CD4-positive, alpha-beta T cell treated with Interleukin-15 for 4 hours (primary cell): ENCODE results near the gene CD79B.

Experiments
- DNase-seq: peaks from one replicate; pipeline ENCODE4 v3.0.0-alpha.2; 2020; ENCODE audit warnings: low spot score

CD79B gene

GRCh38 chr17:63931981-63932561, at the start of gene CD79B:
Gene CD79B, minus strand, starts transcription at chr17:63932331. Its CDS starts 70 bp downstream, at chr17:63932261.
- DNase-seq = peak; percentile 24

GRCh38 chr17:63978272-63979200, 46.4 kb upstream of the CD79B start:
- no peak for DNase-seq

- no peak for DNase-seq
Observed at GRCh38 chr17:63976702-63977101, 44.6 kb upstream of the CD79B start.

GRCh38 chr17:63975541-63976092, 43.5 kb upstream of the CD79B start:
- DNase-seq = no peak

GRCh38 chr17:63974594-63975192, 42.6 kb upstream of the CD79B start:
- no peak for DNase-seq

- DNase-seq = no peak
Observed at GRCh38 chr17:63973930-63974593, 41.9 kb upstream of the CD79B start.

- no peak for DNase-seq
Observed at GRCh38 chr17:63973247-63973646, 41.1 kb upstream of the CD79B start.

- DNase-seq = no peak
Observed at GRCh38 chr17:63972796-63973195, 40.7 kb upstream of the CD79B start, which contains the start of gene SCN4A. Gene SCN4A, minus strand, starts transcription at chr17:63972918. Its CDS starts 77 bp downstream, at chr17:63972841.

- no peak for DNase-seq
Observed at GRCh38 chr17:63969278-63969677, 37.1 kb upstream of the CD79B start.

- peak; percentile 18 for DNase-seq
Observed at GRCh38 chr17:63967953-63968352, 35.8 kb upstream of the CD79B start.

- DNase-seq = no peak
Observed at GRCh38 chr17:63966646-63967264, 34.6 kb upstream of the CD79B start.

- DNase-seq = no peak
Observed at GRCh38 chr17:63963123-63963522, 31.0 kb upstream of the CD79B start.

GRCh38 chr17:63962298-63962744, 30.2 kb upstream of the CD79B start:
- DNase-seq = no peak

GRCh38 chr17:63961355-63962212, 29.5 kb upstream of the CD79B start:
- peak; percentile 12 for DNase-seq

- DNase-seq = no peak
Observed at GRCh38 chr17:63960430-63960829, 28.3 kb upstream of the CD79B start.

GRCh38 chr17:63960006-63960405, 27.9 kb upstream of the CD79B start:
- no peak for DNase-seq

- no peak for DNase-seq
Observed at GRCh38 chr17:63956296-63956920, 24.3 kb upstream of the CD79B start.

GRCh38 chr17:63955791-63956190, 23.7 kb upstream of the CD79B start:
- DNase-seq = no peak

- no peak for DNase-seq
Observed at GRCh38 chr17:63955232-63955631, 23.1 kb upstream of the CD79B start.
